Posterior vena cava (tissue), 2 donors: Measurements from ENCODE around the gene ATP6V0E1. TPM values are rescaled to one million over a fixed set of nuclear protein-coding genes. Genes with fewer than 3 reads are reported as not detected.
"Not testable (repeated sequence)": the region's sequence is repeated elsewhere in the genome, so short reads cannot be mapped to it uniquely, and the experiment has no call there.

Source experiments
- DNase-seq: peaks from one replicate; pipeline ENCODE4 v3.0.0-alpha.2; 2020; ENCODE audit warnings: low spot score
- intact Hi-C, 2 donors: fragments of 100-400 bp; cut with DNase I; formaldehyde crosslinking; loops; one replicate each; pipeline versions ENCODE4 v1.14.1 to v1.14.2; 2022 to 2023
- total RNA-seq, 2 donors: library from RNA; stranded (reverse); fragmentation: NEBNext Ultra II Directional; extraction: Animal tissue kit (Norgen Biotek cat#: 25700); gene quantifications; one replicate each; pipeline ENCODE4 v1.2.1, GENCODE V29; 2021
- donor health status: DM: yes; HTN: yes; CAD: no.
- donor health status: DM: yes; HTN: yes; CAD: no.

The ATP6V0E1 gene
- total RNA-seq, 2 donors from 2014 or later = 178 to 215 TPM

DNA sequence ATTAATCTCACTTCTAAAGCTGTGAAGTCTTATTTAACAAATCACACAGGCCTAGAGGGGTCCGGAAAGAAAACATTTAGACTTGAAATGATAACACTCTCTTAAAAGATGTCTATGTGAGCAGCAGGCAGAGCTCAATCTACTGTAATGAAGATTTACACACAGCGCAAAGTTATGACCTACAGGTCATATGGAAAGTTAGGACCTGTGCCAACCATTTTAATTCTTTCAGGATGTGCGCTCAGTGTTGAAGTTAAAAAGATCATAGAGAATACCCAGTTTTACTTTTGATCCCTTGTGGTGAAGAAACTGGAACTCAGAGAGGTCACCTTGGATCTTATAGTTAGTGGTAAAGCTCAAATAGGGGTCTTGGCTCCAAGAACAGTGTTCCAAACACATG is 69.5 kb downstream of the ATP6V0E1 start:
- intact Hi-C loops = loop anchor here in 1 of 2 donors (10.0 kb wide), 1 partner anchor 68 kb away; the partner anchor contains the start of gene ATP6V0E1
- no peak for DNase-seq

DNA sequence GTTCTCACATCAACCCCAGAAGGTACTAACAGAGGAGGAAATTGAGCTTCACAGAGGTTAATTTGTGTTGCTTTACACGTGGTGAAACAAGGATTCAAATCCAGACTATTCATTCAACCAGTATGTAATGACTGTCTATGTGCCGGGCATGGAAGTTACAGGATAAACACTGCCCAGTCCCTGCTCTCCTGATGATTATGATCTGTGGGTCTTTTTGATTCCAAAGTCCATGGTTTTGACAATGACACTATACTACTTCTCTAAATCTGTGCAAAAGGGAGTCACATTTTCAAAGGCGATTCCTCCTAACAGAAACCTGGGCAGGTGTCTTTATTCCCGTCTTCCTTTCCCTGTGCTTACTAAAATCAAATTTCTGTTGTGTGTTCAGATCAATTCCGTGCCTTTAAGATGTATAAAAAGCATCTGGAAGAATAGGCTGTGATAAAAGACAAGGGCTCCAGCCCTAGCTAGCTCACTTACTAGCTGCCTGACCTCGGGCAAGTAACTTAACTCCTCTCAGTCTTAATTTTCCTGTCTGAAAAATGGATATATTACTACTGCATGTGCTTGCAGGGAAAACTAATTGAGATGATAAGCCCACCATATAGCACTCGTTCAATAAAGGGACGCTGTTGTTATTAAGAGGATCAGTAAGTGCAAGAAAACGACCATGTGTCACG is 71.6 kb downstream of the ATP6V0E1 start:
- no peak for DNase-seq
- intact Hi-C loops = loop anchor here in 1 of 2 donors (10.0 kb wide), 1 partner anchor 70 kb away; the partner anchor contains the start of gene ATP6V0E1

DNA sequence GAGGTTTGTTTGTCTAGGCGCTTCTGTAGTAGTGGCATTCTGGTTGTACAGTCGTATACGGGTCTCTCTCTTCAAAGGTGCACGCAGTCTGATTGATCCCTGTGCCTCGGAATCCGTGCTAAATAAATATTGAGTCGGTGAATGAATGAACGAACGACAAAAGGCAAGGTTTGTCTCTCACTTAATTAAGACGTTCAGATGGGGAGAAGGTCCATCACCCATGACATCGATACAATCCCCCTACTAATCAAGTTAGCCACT is 72.1 kb downstream of the ATP6V0E1 start:
- no peak for DNase-seq
- intact Hi-C loops = loop anchor here in 1 of 2 donors (10.0 kb wide), 1 partner anchor 71 kb away; the partner anchor contains the start of gene ATP6V0E1

DNA sequence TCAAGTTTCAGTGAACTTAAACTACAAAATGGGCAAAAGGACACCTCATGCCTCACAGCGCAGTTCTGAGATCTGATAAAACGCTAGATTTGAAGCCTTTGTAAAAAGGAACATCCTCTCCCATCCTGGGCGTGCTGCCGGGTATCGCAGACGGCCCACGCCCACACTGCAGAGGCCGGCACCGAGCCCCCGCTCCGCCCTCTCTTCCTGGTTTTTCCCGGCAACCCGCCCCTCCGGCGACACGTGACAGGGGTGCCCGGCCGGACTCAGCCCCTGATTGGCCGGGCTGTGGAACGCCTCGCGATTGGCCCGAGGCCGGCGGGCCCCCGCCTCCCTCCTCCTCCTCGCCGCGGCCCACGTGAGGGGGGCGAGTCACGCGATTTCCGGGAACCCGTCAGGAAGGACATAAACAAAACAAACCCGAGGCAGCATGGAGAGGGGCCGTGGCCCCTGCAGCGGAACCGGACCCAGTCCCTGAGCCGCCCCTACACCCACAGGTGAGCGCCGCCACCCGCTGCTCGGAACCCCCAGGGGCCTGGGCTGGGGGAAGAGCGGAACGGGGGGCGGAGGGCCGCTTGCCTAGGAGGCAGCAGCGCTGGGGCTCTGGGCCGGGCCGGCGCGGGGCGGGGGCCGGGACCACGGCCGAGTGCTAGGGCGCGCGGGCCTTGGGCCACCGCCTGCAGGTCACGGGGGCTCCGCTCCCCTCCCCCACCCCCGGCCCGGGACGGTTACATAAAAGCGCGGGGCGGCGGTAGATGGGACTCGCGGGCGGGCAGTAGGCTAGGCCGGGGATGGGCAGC is 72.6 kb downstream of the ATP6V0E1 start, which contains the start of gene CREBRF:
TSS of gene CREBRF (plus strand) at position 370 of the 800 bp plus-strand sequence. CDS start 24,424 bp downstream, outside the sequence.
- intact Hi-C loops = loop anchor here in 1 of 2 donors (10.0 kb wide), 1 partner anchor 71 kb away; the partner anchor contains the start of gene ATP6V0E1
- peak; percentile 99 for DNase-seq

DNA sequence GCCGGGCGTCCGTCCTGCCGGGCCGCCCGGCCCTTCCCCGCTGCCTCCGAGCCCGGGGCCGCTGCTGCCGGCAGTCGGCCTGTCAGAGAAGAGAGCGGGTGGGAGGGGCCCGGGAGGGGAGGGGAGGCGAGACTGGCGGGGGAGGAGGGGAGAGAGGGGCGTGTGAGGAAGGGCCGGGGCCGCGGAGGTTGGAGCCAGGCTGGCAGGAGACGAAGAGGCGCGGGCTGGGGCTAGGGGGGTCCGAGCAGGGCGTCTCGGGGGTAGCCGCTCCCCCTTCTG is 73.2 kb downstream of the ATP6V0E1 start:
- intact Hi-C loops = loop anchor here in 1 of 2 donors (10.0 kb wide), 1 partner anchor 72 kb away; the partner anchor contains the start of gene ATP6V0E1
- no peak for DNase-seq

DNA sequence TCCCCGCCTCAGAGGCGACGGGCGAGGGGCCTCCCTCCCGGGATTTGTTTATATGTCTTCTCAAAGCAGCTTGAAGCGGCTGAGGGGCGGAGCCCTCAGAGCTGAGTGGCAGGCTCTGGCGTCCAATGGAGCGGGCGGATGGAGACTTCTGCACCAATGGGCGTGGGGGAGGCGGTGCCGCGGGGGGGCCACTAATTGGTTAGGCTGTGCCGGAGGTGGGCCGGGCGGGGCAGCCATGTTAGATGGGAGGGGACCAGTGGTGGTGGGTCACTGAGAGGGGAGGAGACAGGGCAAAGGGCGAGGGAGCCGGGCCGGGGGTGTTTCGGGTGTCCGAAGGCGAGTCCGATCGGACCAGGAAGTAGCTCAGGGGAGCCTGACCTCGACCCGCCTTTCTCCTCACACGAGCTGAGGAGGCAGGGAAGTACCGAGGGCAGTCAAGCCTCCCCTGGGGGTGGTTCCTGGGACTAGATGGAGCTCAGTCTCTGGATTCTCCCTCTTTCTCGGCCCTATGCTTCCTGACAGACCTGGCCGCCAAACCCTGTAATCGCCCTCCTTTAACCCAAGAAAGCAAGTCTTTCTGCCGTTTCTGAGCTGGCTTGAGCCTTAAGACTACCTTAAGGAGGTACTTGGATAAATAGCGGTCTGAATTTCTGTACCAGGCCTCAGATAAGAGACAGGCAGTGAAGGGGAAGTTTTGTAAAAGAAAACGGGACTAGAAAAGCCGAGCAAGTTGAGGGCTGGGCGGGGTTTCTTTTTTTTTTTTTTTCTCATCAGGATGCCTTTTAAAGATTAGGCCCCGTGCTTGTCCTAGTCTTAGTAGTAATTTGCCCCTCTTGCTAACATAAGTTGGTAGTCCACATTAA is 73.7 kb downstream of the ATP6V0E1 start:
- peak; percentile 100 for DNase-seq

DNA sequence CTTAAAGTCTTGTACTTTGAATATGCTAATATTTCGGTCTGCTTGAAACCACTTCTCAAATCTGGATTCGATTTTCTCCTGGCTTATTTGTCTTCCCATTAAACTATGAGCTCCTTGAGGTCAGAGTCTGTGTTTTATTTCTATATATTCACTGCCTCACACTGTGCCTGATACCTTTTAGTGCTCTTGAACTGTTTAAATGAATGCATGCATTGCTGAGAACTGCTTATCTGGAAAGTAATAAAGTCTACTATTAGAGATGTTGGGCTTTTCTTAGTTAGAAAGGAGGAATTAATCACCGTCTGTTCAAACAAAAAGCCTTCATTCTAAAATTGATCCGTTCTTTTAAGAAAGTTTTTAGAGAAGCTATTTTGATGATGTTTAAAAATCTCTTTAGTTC is 78.6 kb downstream of the ATP6V0E1 start:
- no peak for DNase-seq
- intact Hi-C loops = no loop called here

More for the DNA sequence above, 73.7 kb downstream of the ATP6V0E1 start:
- intact Hi-C loops = loop anchor here in 1 of 2 donors (10.0 kb wide), 1 partner anchor 72 kb away; the partner anchor contains the start of gene ATP6V0E1

DNA sequence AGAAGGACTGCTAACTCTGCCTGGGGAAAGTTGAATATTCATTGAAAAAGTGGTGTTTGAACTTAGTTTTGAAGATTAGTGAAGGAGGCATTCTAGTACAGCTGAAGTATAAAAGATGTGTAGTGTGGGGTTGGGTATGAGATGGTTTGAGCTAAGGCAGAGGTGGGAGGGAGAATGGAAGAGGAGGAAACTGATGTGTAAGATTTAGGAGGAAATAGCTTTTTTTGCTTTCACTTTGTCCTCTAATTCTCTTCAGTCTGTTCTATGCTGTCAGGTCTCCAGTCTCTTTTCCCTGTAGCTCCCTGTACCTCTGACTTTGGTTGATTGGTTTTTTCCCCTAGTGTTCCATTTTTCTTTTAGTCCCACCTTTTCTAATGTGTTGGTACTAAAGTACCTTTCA is 81.6 kb downstream of the ATP6V0E1 start:
- DNase-seq = no peak
- intact Hi-C loops = no loop called here

DNA sequence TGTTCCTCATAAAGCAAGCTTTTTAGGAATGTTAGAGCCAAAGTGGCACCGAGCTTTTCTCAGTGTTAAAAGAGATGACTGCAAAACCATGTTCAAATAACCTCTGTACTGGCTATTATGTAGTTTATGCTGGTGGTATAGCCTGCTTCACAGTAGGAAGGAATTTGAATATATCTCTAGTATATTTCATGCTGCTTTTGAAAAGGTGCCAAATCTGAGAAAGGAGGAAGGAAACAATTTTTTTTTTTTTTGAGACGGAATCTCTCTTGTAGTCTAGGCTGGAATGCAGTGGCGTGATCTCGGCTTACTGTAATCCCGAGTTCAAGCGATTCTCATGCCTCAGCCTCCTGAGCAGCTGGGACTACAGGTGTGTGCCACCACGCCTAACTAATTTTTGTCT is 86.1 kb downstream of the ATP6V0E1 start:
- no peak for DNase-seq
- intact Hi-C loops = no loop called here

DNA sequence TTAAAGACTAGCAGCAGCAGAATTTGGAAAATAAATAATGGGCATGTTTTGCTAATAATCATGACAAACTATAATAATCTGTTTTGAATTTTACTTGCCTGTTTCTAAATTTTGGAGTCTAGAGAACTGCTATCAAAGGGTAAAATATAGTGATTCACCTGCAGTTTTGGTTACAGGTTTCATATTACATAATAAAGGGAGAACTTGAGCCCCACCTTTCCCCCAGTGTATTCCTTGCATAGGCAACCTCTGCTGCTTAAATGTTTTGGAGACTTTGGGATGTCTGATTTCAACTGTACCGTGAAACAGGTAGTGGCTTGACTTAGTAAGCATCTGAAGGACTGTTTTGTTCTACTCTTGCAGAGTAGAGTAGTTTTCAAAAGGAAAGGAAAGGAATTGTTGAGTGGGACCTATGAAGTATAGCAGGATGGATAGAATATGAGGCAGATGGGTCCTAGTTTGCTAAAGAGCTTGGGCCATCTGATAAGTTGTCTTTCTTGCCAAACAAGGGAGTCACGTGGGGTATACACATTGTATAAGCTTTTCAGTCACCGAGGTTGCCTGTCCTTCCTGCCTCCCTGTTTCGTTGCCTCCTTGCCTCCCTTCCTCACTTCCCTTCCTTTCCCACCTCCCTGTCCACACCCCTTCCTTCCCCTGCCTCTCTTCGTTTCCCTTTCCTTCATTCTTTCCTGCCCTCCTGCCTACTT is 91.7 kb downstream of the ATP6V0E1 start:
- DNase-seq = no peak
- intact Hi-C loops = no loop called here

DNA sequence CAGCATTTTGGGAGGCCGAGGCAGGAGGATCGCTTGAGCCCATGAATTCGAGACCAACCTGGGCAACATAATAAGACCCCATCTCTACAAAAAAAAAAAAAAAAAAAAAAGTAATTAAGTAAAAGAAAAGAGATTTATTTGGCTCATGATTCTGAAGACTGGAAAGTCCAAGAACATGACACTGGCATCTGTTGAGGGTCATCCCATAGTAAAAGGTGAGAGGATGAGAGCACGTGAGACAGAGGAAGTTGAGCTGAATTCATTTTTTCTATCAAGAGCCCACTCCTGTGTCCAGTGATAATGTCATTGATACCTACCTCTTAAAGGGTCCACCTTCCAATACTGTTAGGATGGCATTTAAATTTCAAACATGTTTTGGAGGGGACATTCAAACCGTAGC is 92.4 kb downstream of the ATP6V0E1 start:
- no peak for DNase-seq
- intact Hi-C loops = no loop called here

DNA sequence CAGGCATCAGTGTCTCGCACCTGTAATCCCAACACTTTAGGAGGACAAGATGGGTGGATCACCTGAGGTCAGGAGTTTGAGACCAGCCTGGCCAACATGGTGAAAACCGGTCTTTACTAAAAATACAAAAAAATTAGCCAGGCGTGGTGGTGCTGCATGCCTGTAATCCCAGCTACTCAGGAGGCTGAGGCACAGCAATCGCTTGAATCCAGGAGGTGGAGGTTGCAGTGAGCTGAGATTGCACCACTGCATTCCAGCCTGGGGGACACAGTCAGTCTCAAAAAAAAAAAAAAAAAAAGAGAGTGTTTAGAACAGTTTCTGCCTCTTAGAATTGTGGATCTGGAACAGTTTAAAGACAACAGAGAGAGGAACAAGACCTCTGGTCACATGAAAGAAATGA is 92.9 kb downstream of the ATP6V0E1 start:
- intact Hi-C loops, DNase-seq: not testable (repeated sequence)

DNA sequence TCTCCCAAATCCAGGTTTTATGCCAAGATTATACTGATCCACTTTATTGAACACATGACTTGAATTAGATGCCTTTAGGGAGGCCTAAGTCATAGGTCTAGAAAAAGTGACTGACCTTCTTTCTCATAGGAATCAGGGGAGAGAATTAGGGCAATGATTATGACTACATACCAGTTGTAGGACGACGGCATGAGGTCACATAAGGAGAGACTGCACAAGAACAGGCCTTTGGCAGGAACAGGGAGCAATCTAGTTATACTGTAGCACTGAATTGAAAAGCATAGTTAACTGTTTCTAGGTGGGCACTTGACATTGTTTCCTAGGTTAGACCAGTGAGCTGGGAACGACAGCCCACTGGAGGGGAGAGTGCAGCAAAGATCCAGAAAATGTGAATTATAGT is 95.3 kb downstream of the ATP6V0E1 start:
- no peak for DNase-seq
- intact Hi-C loops = no loop called here

Other genes with a start within 250 kb of the ATP6V0E1 start
- 1,000 to 10,000 TPM in 1 of 2 donors, 100 to 1,000 TPM in 1; 445 to 1,411 TPM for gene DUSP1, start 212.6 kb upstream of the ATP6V0E1 start, total RNA-seq
- 100 to 1,000 TPM; 140 to 169 TPM for gene ERGIC1, start 149.5 kb upstream of the ATP6V0E1 start, total RNA-seq
- 10 to 100 TPM; 23.4 to 32.7 TPM for gene RPL26L1, start 24.3 kb upstream of the ATP6V0E1 start, total RNA-seq
- gene CREBRF, start 72.6 kb downstream of the ATP6V0E1 start, total RNA-seq = 10 to 100 TPM; 26.1 to 27.8 TPM
- gene BNIP1, start 160.8 kb downstream of the ATP6V0E1 start, total RNA-seq = 10 to 100 TPM; 10.6 to 11.6 TPM